K562 (cell line): ENCODE measurements around the gene ATP12A. TPM values are rescaled to one million over a fixed set of nuclear protein-coding genes. Genes with fewer than 3 reads are reported as not detected.
A peak's percentile ranks its signal among the peaks of the same experiment; 100 is the strongest.

Source experiments
- CTCFL ChIP-seq: IDR thresholded peaks from 2 replicates; pipeline ENCODE4 v1.6.1; 2011; ENCODE audit warnings: borderline replicate concordance, low read depth, mild to moderate bottlenecking, moderate library complexity, low read length; ENCODE audit not compliant: insufficient read depth, poor library complexity, severe bottlenecking
- PTRF ChIP-seq: fragments of 450-650 bp; IDR thresholded peaks from 2 replicates; pipeline ENCODE4 v1.6.1; 2016; ENCODE audit warnings: mild to moderate bottlenecking, missing genetic modification characterization, missing compliant biosample characterization
- RREB1 ChIP-seq: fragments of 250-450 bp; sonication (Bioruptor Pico); IDR thresholded peaks from 2 replicates; pipeline ENCODE4 v1.4.0; 2020
- ZHX1 ChIP-seq: fragments of 150-350 bp; conservative IDR thresholded peaks from 2 replicates; pipeline ENCODE4 v1.6.1; 2014; ENCODE audit warnings: low read length
- polyA plus RNA-seq, 8 experiments: library from polyadenylated mRNA; depleted of rRNA in 4 of 8; stranded (reverse) in 5 of 8; unstranded in 3 of 8; fragments of >200 nt; fragmentation: Nextera tagmentation in 2 of 8; fragmentation: Illumina TruSeq in 1 of 8; extraction: Ambion mirVana in 2 of 8; extraction: Trizol in 1 of 8; gene quantifications; 2 replicates each; pipeline versions ENCODE4 v1.2.1 to v1.2.3, GENCODE V29; 2011 to 2014; ENCODE audit warnings: inconsistent platforms in 1 of 8, missing spikeins in 1 of 8
- total RNA-seq, 7 experiments: library from RNA; depleted of rRNA in 6 of 7; stranded (reverse); fragments of >200 nt in 6 of 7; fragmentation: Illumina TruSeq in 2 of 7; extraction: Trizol in 2 of 7; gene quantifications; 2 replicates each; pipeline versions ENCODE4 v1.2.1 to v1.2.3, GENCODE V29; 2011 to 2021; ENCODE audit warnings: low replicate concordance in 1 of 7

Gene ATP12A
- total and polyA plus RNA-seq, 9 of the 15 experiments (the other 6 are each of a cell fraction or from before 2014, with no cell fraction given) = not detected

GRCh38 chr13:24741016-24741662 is 60.9 kb downstream of the ATP12A start (continued):
- TF ChIP-seq RREB1 (CRISPR knock-in tag) (no peak), CTCFL (peak; percentile 82), PTRF (tag) (no peak), ZHX1 (no peak)
